WTC11 (cell line): ENCODE results near the gene NUP88.

Experiments used
- CREB1 ChIP-seq: sonication (generic); formaldehyde crosslinking; IDR thresholded peaks from 2 replicates; pipeline ENCODE4 v1.8.0; 2023; ENCODE audit warnings: mild to moderate bottlenecking, missing genetic modification reagents
- ETV6 ChIP-seq: sonication (generic); formaldehyde crosslinking; IDR thresholded peaks from 2 replicates; pipeline ENCODE4 v1.8.1; 2022; ENCODE audit warnings: mild to moderate bottlenecking, missing genetic modification reagents
- NFE2L1 ChIP-seq: sonication (generic); formaldehyde crosslinking; IDR thresholded peaks from 2 replicates; pipeline ENCODE4 v1.8.1; 2023; ENCODE audit warnings: missing genetic modification reagents
- RELA ChIP-seq: sonication (generic); formaldehyde crosslinking; IDR thresholded peaks from 2 replicates; pipeline ENCODE4 v1.8.1; 2022; ENCODE audit warnings: missing genetic modification reagents, mild to moderate bottlenecking, borderline replicate concordance
- SMAD3 ChIP-seq: sonication (generic); formaldehyde crosslinking; IDR thresholded peaks from 2 replicates; pipeline ENCODE4 v1.8.0; 2022; ENCODE audit warnings: missing genetic modification reagents, mild to moderate bottlenecking, borderline replicate concordance
- SP1 ChIP-seq: sonication (generic); formaldehyde crosslinking; conservative IDR thresholded peaks from 2 replicates; pipeline ENCODE4 v1.8.1; 2022; ENCODE audit warnings: missing genetic modification reagents
- TEAD1 ChIP-seq: sonication (generic); formaldehyde crosslinking; IDR thresholded peaks from 2 replicates; pipeline ENCODE4 v1.8.0; 2022; ENCODE audit warnings: mild to moderate bottlenecking, missing genetic modification reagents
- ZNF121 ChIP-seq: sonication (generic); formaldehyde crosslinking; IDR thresholded peaks from 2 replicates; pipeline ENCODE4 v1.8.0; 2023; ENCODE audit warnings: missing genetic modification reagents
- ZNF396 ChIP-seq: fragments of 250-450 bp; sonication (Bioruptor Pico); IDR thresholded peaks from 2 replicates; pipeline ENCODE4 v1.8.0; 2021; ENCODE audit warnings: mild to moderate bottlenecking, moderate library complexity, borderline replicate concordance
- ZNF416 ChIP-seq: fragments of 250-450 bp; sonication (Bioruptor Pico); IDR thresholded peaks from 2 replicates; pipeline ENCODE4 v1.9.0; 2021; ENCODE audit warnings: mild to moderate bottlenecking, inconsistent platforms
- TF ChIP-seq, protein P1 (sequence below): fragments of 200-600 bp; IDR thresholded peaks from 2 replicates; pipeline ENCODE4 v1.8.0; 2022; ENCODE audit warnings: antibody characterized with exemption
- TF ChIP-seq, protein P2 (sequence below): sonication (generic); formaldehyde crosslinking; IDR thresholded peaks from 2 replicates; pipeline ENCODE4 v1.8.0; 2023; ENCODE audit warnings: missing genetic modification reagents, mild to moderate bottlenecking, borderline replicate concordance
- TF ChIP-seq, protein P3 (sequence below): fragments of 250-450 bp; sonication (Bioruptor Pico); IDR thresholded peaks from 2 replicates; pipeline ENCODE4 v1.9.0; 2021; ENCODE audit warnings: mild to moderate bottlenecking
- TF ChIP-seq, protein P4 (sequence below): sonication (generic); formaldehyde crosslinking; conservative IDR thresholded peaks from 2 replicates; pipeline ENCODE4 v1.8.1; 2022; ENCODE audit warnings: mild to moderate bottlenecking, missing genetic modification reagents

DNA sequence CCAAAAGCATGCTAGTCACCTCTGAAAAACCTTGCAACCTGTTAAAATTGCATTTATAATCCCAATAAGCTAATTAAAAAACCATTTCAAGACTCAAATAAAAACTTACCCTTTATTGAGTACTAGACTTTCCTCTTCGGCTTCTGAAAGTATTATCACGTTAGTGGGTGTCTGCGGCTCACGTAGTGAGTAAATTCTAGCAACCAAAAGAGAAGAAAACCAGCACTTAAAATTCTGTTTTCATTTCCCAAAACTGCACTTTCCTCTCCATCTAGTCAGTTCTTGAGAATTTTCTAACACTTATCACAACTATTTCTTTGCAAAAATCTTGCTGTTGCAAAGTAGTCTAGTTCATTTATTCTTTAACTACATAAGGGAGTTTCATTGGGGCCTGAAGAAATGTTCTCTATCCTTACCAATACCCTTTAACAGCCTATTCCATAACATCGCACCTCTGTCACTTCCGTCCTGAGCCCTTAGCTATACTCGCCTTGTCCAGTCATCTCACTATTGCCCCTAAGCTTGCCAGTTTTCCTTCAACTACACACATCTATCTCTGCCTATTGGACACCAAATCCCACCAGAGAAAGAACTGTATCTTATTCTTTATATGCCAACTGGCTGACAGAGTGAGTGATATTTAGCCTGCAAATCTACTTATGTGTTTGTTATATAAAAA, 8.7 kb downstream of the NUP88 start:
- TF ChIP-seq ETV6 (CRISPR knock-in tag): no peak
- TF ChIP-seq TEAD1 (CRISPR knock-in tag): no peak
- TF ChIP-seq, protein P1, sequence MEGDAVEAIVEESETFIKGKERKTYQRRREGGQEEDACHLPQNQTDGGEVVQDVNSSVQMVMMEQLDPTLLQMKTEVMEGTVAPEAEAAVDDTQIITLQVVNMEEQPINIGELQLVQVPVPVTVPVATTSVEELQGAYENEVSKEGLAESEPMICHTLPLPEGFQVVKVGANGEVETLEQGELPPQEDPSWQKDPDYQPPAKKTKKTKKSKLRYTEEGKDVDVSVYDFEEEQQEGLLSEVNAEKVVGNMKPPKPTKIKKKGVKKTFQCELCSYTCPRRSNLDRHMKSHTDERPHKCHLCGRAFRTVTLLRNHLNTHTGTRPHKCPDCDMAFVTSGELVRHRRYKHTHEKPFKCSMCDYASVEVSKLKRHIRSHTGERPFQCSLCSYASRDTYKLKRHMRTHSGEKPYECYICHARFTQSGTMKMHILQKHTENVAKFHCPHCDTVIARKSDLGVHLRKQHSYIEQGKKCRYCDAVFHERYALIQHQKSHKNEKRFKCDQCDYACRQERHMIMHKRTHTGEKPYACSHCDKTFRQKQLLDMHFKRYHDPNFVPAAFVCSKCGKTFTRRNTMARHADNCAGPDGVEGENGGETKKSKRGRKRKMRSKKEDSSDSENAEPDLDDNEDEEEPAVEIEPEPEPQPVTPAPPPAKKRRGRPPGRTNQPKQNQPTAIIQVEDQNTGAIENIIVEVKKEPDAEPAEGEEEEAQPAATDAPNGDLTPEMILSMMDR: no peak
- TF ChIP-seq, protein P2, sequence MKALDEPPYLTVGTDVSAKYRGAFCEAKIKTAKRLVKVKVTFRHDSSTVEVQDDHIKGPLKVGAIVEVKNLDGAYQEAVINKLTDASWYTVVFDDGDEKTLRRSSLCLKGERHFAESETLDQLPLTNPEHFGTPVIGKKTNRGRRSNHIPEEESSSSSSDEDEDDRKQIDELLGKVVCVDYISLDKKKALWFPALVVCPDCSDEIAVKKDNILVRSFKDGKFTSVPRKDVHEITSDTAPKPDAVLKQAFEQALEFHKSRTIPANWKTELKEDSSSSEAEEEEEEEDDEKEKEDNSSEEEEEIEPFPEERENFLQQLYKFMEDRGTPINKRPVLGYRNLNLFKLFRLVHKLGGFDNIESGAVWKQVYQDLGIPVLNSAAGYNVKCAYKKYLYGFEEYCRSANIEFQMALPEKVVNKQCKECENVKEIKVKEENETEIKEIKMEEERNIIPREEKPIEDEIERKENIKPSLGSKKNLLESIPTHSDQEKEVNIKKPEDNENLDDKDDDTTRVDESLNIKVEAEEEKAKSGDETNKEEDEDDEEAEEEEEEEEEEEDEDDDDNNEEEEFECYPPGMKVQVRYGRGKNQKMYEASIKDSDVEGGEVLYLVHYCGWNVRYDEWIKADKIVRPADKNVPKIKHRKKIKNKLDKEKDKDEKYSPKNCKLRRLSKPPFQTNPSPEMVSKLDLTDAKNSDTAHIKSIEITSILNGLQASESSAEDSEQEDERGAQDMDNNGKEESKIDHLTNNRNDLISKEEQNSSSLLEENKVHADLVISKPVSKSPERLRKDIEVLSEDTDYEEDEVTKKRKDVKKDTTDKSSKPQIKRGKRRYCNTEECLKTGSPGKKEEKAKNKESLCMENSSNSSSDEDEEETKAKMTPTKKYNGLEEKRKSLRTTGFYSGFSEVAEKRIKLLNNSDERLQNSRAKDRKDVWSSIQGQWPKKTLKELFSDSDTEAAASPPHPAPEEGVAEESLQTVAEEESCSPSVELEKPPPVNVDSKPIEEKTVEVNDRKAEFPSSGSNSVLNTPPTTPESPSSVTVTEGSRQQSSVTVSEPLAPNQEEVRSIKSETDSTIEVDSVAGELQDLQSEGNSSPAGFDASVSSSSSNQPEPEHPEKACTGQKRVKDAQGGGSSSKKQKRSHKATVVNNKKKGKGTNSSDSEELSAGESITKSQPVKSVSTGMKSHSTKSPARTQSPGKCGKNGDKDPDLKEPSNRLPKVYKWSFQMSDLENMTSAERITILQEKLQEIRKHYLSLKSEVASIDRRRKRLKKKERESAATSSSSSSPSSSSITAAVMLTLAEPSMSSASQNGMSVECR (CRISPR knock-in tag): no peak
- TF ChIP-seq ZNF396: no peak
- no peak for TF ChIP-seq RELA (CRISPR knock-in tag)
- TF ChIP-seq SP1 (CRISPR knock-in tag): no peak
- TF ChIP-seq SMAD3: no peak
- no peak for TF ChIP-seq CREB1
- TF ChIP-seq, protein P3, sequence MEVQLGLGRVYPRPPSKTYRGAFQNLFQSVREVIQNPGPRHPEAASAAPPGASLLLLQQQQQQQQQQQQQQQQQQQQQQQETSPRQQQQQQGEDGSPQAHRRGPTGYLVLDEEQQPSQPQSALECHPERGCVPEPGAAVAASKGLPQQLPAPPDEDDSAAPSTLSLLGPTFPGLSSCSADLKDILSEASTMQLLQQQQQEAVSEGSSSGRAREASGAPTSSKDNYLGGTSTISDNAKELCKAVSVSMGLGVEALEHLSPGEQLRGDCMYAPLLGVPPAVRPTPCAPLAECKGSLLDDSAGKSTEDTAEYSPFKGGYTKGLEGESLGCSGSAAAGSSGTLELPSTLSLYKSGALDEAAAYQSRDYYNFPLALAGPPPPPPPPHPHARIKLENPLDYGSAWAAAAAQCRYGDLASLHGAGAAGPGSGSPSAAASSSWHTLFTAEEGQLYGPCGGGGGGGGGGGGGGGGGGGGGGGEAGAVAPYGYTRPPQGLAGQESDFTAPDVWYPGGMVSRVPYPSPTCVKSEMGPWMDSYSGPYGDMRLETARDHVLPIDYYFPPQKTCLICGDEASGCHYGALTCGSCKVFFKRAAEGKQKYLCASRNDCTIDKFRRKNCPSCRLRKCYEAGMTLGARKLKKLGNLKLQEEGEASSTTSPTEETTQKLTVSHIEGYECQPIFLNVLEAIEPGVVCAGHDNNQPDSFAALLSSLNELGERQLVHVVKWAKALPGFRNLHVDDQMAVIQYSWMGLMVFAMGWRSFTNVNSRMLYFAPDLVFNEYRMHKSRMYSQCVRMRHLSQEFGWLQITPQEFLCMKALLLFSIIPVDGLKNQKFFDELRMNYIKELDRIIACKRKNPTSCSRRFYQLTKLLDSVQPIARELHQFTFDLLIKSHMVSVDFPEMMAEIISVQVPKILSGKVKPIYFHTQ (CRISPR knock-in tag): no peak
- TF ChIP-seq ZNF121: no peak
- TF ChIP-seq ZNF416 (CRISPR knock-in tag): no peak
- TF ChIP-seq, protein P4, sequence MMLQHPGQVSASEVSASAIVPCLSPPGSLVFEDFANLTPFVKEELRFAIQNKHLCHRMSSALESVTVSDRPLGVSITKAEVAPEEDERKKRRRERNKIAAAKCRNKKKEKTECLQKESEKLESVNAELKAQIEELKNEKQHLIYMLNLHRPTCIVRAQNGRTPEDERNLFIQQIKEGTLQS (CRISPR knock-in tag): no peak
- no peak for TF ChIP-seq NFE2L1 (CRISPR knock-in tag)
